ACC112 (cell line): ENCODE results near the gene LOXL4.

Experiments
- H2AFZ ChIP-seq: fragments of 200-600 bp; sonication (generic); one replicate; pipeline ENCODE4 v1.6.0; 2017; ENCODE audit warnings: antibody characterized with exemption, low read length; ENCODE audit not compliant: unreplicated experiment
- H3K27ac ChIP-seq: fragments of 200-600 bp; sonication (generic); 2 replicates; pipeline ENCODE4 v1.5.1; 2014; ENCODE audit warnings: low read depth, mild to moderate bottlenecking, antibody characterized with exemption, low read length, moderate library complexity
- H3K27me3 ChIP-seq: fragments of 200-600 bp; sonication (generic); 2 replicates; pipeline ENCODE4 v1.6.1; 2014; ENCODE audit warnings: mild to moderate bottlenecking, antibody characterized with exemption, low read length, moderate library complexity, mixed read lengths; ENCODE audit not compliant: insufficient read depth
- H3K36me3 ChIP-seq: fragments of 200-600 bp; sonication (generic); 2 replicates; pipeline ENCODE4 v1.6.1; 2016; ENCODE audit warnings: mild to moderate bottlenecking, antibody characterized with exemption, low read length, moderate library complexity, mixed read lengths; ENCODE audit not compliant: insufficient read depth
- H3K4me1 ChIP-seq: fragments of 200-600 bp; sonication (generic); one replicate; pipeline ENCODE4 v1.6.1; 2016; ENCODE audit warnings: low read length, mixed read lengths; ENCODE audit not compliant: insufficient read depth, unreplicated experiment, control insufficient read depth
- H3K4me3 ChIP-seq: fragments of 200-600 bp; sonication (generic); 2 replicates; pipeline ENCODE4 v1.5.1; 2014; ENCODE audit warnings: mild to moderate bottlenecking, low read depth, low read length
- H3K79me2 ChIP-seq: fragments of 200-600 bp; sonication (generic); one replicate; pipeline ENCODE4 v1.6.0; 2016; ENCODE audit warnings: low read length; ENCODE audit not compliant: control insufficient read depth, unreplicated experiment, insufficient read depth

The LOXL4 gene

GRCh38 chr10:98272245-98272644, 4.3 kb upstream of the LOXL4 start:
- H3K36me3 ChIP-seq: no peaks in the 10 kb centered on the region
- no peaks in the 10 kb centered on the region for H3K79me2 ChIP-seq
- H3K27me3 ChIP-seq: peaks cover 14% of the 10 kb centered on the region
- no peak overlapping the region for H3K27ac ChIP-seq
- no peak overlapping the region for H3K4me3 ChIP-seq
- no peak overlapping the region for H2AFZ ChIP-seq
- H3K4me1 ChIP-seq: peaks cover 18% of the 10 kb centered on the region

GRCh38 chr10:98270786-98271185, 2.8 kb upstream of the LOXL4 start:
- Histone ChIP-seq H3K4me3 (no peak overlapping the region), H3K79me2 (no peaks in the 10 kb centered on the region), H3K27ac (no peak overlapping the region), H3K27me3 (peaks cover 10% of the 10 kb centered on the region; the same call in 1 of the 2 replicates), H3K36me3 (no peaks in the 10 kb centered on the region), H2AFZ (no peak overlapping the region), H3K4me1 (peaks cover 18% of the 10 kb centered on the region)

- H3K4me3 ChIP-seq: no peak overlapping the region
- no peaks in the 10 kb centered on the region for H3K79me2 ChIP-seq
- H3K4me1 ChIP-seq: peaks cover 18% of the 10 kb centered on the region
- no peak overlapping the region for H3K27ac ChIP-seq
- H3K27me3 ChIP-seq: peaks cover 5% of the 10 kb centered on the region; the same call in 1 of the 2 replicates
- H2AFZ ChIP-seq: no peak overlapping the region
- no peaks in the 10 kb centered on the region for H3K36me3 ChIP-seq
Measured at GRCh38 chr10:98270073-98270740, 2.2 kb upstream of the LOXL4 start.

GRCh38 chr10:98269435-98269912, 1.5 kb upstream of the LOXL4 start:
- no peak overlapping the region for H3K27ac ChIP-seq
- H3K27me3 ChIP-seq: no peaks in the 10 kb centered on the region; the same call in 1 of the 2 replicates
- H3K4me1 ChIP-seq: peaks cover 18% of the 10 kb centered on the region
- H2AFZ ChIP-seq: no peak overlapping the region
- no peaks in the 10 kb centered on the region for H3K36me3 ChIP-seq
- no peak overlapping the region for H3K4me3 ChIP-seq
- H3K79me2 ChIP-seq: no peaks in the 10 kb centered on the region

GRCh38 chr10:98268694-98269431, 869 bp upstream of the LOXL4 start:
- no peaks in the 10 kb centered on the region for H3K79me2 ChIP-seq
- peak overlapping the region; percentile 75 for H3K4me3 ChIP-seq
- no peak overlapping the region for H3K27ac ChIP-seq
- H3K27me3 ChIP-seq: no peaks in the 10 kb centered on the region
- no peak overlapping the region for H2AFZ ChIP-seq
- H3K36me3 ChIP-seq: no peaks in the 10 kb centered on the region
- peaks cover 18% of the 10 kb centered on the region for H3K4me1 ChIP-seq

- Histone ChIP-seq H3K4me3 (peak overlapping the region; percentile 20), H3K4me1 (peaks cover 18% of the 10 kb centered on the region), H3K79me2 (no peaks in the 10 kb centered on the region), H2AFZ (no peak overlapping the region), H3K27ac (no peak overlapping the region), H3K36me3 (no peaks in the 10 kb centered on the region), H3K27me3 (no peaks in the 10 kb centered on the region)
Measured at GRCh38 chr10:98267069-98267893, 713 bp downstream of the LOXL4 start.

GRCh38 chr10:98266647-98267046, 1.3 kb downstream of the LOXL4 start:
- H3K27me3 ChIP-seq: no peaks in the 10 kb centered on the region
- no peaks in the 10 kb centered on the region for H3K79me2 ChIP-seq
- no peak overlapping the region for H2AFZ ChIP-seq
- H3K4me3 ChIP-seq: no peak overlapping the region
- H3K4me1 ChIP-seq: peaks cover 18% of the 10 kb centered on the region
- no peak overlapping the region for H3K27ac ChIP-seq
- no peaks in the 10 kb centered on the region for H3K36me3 ChIP-seq

GRCh38 chr10:98265403-98266378, 2.3 kb downstream of the LOXL4 start:
- Histone ChIP-seq H3K79me2 (no peaks in the 10 kb centered on the region), H2AFZ (no peak overlapping the region), H3K27ac (no peak overlapping the region), H3K4me3 (no peak overlapping the region), H3K36me3 (no peaks in the 10 kb centered on the region), H3K27me3 (no peaks in the 10 kb centered on the region), H3K4me1 (peaks cover 18% of the 10 kb centered on the region)

GRCh38 chr10:98264378-98265065, 3.5 kb downstream of the LOXL4 start:
- Histone ChIP-seq H2AFZ (no peak overlapping the region), H3K27ac (no peak overlapping the region), H3K4me1 (peaks cover 8% of the 10 kb centered on the region), H3K36me3 (no peaks in the 10 kb centered on the region), H3K4me3 (no peak overlapping the region), H3K79me2 (no peaks in the 10 kb centered on the region), H3K27me3 (no peaks in the 10 kb centered on the region)
